ENCODE measurements around the gene RPTOR. TPM values are rescaled to one million over a fixed set of nuclear protein-coding genes. Genes with fewer than 3 reads are reported as not detected.

The RPTOR gene
- total RNA-seq, 1 experiment from 2014 or later = 46.2 TPM

DNA sequence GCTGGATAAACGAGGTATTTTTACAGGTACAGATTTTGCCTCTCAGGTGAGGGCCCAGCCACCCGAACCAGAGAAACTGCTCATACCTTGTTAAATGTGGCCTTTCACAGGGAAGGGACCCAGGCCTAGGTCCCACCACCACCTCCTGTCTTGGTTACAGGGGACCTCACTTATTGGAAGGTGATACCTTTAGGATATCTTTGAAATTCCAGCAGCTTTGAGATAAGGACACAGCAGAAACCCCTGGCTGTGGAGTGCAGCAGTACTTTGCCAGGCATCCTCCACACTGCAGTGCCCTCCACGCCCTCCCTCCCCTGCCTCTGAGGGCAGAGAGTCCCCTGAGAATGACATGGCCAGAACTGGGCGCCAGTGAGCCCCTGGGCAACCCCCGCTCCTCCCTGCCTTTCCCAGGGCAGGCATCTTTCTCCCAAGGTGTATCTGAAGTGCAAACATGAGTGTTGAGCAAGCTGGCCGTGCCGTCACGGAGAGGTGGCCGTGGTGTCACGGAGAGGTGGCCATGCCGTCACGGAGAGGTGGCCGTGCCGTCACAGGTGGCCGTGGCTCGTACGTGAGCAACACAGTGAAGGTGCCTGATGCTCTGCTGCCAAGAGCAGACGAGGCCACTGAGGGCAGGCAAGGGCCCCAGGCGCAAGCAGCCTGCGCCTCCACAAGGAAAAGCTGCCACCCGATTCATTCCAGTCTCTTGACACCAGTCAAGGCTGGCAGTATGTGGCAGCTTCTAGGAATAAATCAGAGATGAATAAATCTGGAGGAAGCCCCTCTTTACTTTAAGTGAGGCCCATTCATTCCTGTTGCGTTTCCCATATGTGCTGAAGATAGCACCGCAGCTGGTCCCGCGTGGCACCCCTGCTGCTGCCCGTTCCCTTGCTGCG, 312.5 kb downstream of the RPTOR start:
- Histone ChIP-seq H2AFZ (ENCODE audit: low read length) (no peak overlapping the region), H3K9me3 (ENCODE audit: low read length) (no peaks in the 10 kb centered on the region), H3K4me3 (ENCODE audit: low read length) (0 out of 2 replicates have a peak overlapping the region, but pooled peaks have one; percentile 29), H3K27ac (ENCODE audit: low read length) (peak overlapping the region; percentile 100), H3K4me2 (ENCODE audit: low read length) (peak overlapping the region; percentile 78), H3K79me2 (ENCODE audit: low read length) (no peaks in the 10 kb centered on the region), H3K36me3 (ENCODE audit: low read depth, low read length) (0 out of 2 replicates have a peak, but pooled peaks cover 2% of the 10 kb centered on the region), H3K9ac (ENCODE audit: low read length) (peak overlapping the region; percentile 95), H3F3A (ENCODE audit: low read length, unreplicated experiment) (no peaks in the 10 kb centered on the region), H3K4me1 (ENCODE audit: insufficient read depth, low read length) (peaks cover 45% of the 10 kb centered on the region), H3K27me3 (ENCODE audit: low read length) (no peaks in the 10 kb centered on the region), H4K20me1 (ENCODE audit: low read length) (no peaks in the 10 kb centered on the region), H3K9me2 (replicated peaks; ENCODE audit: low read length) (no peaks in the 10 kb centered on the region)
- intact Hi-C loops (cut with micrococcal nuclease) = loop anchor here (1.0 to 2.0 kb wide), 3 partner anchors 24 to 68 kb away; no protein-coding TSS in a partner anchor
- ATAC-seq (peak; percentile 9), DNase-seq (no peak)
- TF ChIP-seq, protein P1, sequence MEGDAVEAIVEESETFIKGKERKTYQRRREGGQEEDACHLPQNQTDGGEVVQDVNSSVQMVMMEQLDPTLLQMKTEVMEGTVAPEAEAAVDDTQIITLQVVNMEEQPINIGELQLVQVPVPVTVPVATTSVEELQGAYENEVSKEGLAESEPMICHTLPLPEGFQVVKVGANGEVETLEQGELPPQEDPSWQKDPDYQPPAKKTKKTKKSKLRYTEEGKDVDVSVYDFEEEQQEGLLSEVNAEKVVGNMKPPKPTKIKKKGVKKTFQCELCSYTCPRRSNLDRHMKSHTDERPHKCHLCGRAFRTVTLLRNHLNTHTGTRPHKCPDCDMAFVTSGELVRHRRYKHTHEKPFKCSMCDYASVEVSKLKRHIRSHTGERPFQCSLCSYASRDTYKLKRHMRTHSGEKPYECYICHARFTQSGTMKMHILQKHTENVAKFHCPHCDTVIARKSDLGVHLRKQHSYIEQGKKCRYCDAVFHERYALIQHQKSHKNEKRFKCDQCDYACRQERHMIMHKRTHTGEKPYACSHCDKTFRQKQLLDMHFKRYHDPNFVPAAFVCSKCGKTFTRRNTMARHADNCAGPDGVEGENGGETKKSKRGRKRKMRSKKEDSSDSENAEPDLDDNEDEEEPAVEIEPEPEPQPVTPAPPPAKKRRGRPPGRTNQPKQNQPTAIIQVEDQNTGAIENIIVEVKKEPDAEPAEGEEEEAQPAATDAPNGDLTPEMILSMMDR (conservative IDR thresholded peaks at IDR 0.05; ENCODE audit: low read depth, low read length) = no peak
- TF ChIP-seq EZH2 (IDR thresholded peaks at IDR 0.05; ENCODE audit: low read length, unreplicated experiment) (no peak), EZH2phosphoT487 (IDR thresholded peaks at IDR 0.05; ENCODE audit: borderline replicate concordance, low read length) (no peak)
- ChIA-PET CTCF (interaction anchor here (0.6 kb wide), 1 partner anchor 1782 kb away, joined by 6 read pairs; the partner anchor contains the start of gene ENGASE), POLR2A (ENCODE audit: unreplicated experiment) (interaction anchor here (0.6 to 0.7 kb wide), 2 partner anchors 240 to 262 kb away, joined by 3 read pairs; no protein-coding TSS in a partner anchor)
- no TSS peak for BruUV-seq (replicated peaks)

- ATAC-seq = no peak
- no peak for DNase-seq
- Histone ChIP-seq H2AFZ (ENCODE audit: low read length) (no peak overlapping the region), H3K27me3 (ENCODE audit: low read length) (no peaks in the 10 kb centered on the region), H3K4me2 (ENCODE audit: low read length) (no peak overlapping the region), H3K27ac (ENCODE audit: low read length) (peak overlapping the region; percentile 100), H3F3A (ENCODE audit: low read length, unreplicated experiment) (no peaks in the 10 kb centered on the region), H4K20me1 (ENCODE audit: low read length) (no peaks in the 10 kb centered on the region), H3K9ac (ENCODE audit: low read length) (peak overlapping the region; percentile 95), H3K9me3 (ENCODE audit: low read length) (no peaks in the 10 kb centered on the region), H3K36me3 (ENCODE audit: low read depth, low read length) (0 out of 2 replicates have a peak, but pooled peaks cover 2% of the 10 kb centered on the region), H3K4me1 (ENCODE audit: insufficient read depth, low read length) (peaks cover 45% of the 10 kb centered on the region), H3K4me3 (ENCODE audit: low read length) (no peak overlapping the region), H3K9me2 (replicated peaks; ENCODE audit: low read length) (no peaks in the 10 kb centered on the region), H3K79me2 (ENCODE audit: low read length) (no peaks in the 10 kb centered on the region)
- CTCF ChIA-PET = no interaction called here
- BruUV-seq (replicated peaks) = no TSS peak
- intact Hi-C loops (cut with micrococcal nuclease) = loop anchor here (2.0 kb wide), 1 partner anchor 69 kb away; no protein-coding TSS in a partner anchor
- TF ChIP-seq EZH2phosphoT487 (IDR thresholded peaks at IDR 0.05; ENCODE audit: borderline replicate concordance, low read length) (no peak), EZH2 (IDR thresholded peaks at IDR 0.05; ENCODE audit: low read length, unreplicated experiment) (no peak)
- TF ChIP-seq, protein P1 (conservative IDR thresholded peaks at IDR 0.05; ENCODE audit: low read depth, low read length) = no peak
- POLR2A ChIA-PET (ENCODE audit: unreplicated experiment) = no interaction called here
These were observed 313.1 kb downstream of the RPTOR start for GRCh38 chr17:80857756-80858171.
